GM12892 (cell line): Measurements from ENCODE around the gene ZNF638.

Source experiments
- POLR2A ChIP-seq: IDR thresholded peaks from 2 replicates; pipeline ENCODE4 v1.6.1; 2011; ENCODE audit warnings: low read depth, low read length, control low read depth
- POLR2AphosphoS5 ChIP-seq: IDR thresholded peaks from 2 replicates; pipeline ENCODE4 v1.6.1; 2011; ENCODE audit warnings: low read depth, low read length, control low read depth
- TAF1 ChIP-seq: IDR thresholded peaks from 2 replicates; pipeline ENCODE4 v1.6.1; 2011; ENCODE audit warnings: low read depth, mild to moderate bottlenecking, control low read depth, low read length, borderline replicate concordance

DNA sequence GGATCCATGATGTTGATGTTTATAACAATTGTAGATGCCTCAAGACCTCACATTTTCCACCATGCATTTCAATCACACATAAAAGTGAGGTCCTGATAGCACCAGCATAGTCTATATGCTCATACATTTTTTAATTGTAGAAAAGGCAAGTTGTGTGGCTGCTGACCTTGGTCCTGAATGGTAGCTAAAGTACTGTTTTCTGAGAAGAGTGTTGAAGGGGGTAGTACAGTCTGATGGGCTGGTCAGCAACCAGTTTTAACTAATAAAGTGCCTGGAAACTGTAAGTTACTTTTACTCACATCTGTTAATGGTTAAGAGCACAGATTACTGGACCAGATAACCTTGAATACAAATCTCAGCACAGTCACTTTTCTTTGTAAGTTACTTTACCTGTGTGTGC is 15.9 kb downstream of the ZNF638 start:
- TF ChIP-seq POLR2A: no peak
- TF ChIP-seq TAF1: no peak
- TF ChIP-seq POLR2AphosphoS5: no peak
